Stimulated activated CD8-positive, alpha-beta memory T cell treated with anti-CD3 and anti-CD28 coated beads, Interleukin-4, amount 100 ng/mL, for 48 hours (primary cell): ENCODE data around the gene CFAP69.

Experiments used
- DNase-seq: peaks from one replicate; pipeline ENCODE4 v3.0.0-alpha.2; 2020

Gene CFAP69

DNA sequence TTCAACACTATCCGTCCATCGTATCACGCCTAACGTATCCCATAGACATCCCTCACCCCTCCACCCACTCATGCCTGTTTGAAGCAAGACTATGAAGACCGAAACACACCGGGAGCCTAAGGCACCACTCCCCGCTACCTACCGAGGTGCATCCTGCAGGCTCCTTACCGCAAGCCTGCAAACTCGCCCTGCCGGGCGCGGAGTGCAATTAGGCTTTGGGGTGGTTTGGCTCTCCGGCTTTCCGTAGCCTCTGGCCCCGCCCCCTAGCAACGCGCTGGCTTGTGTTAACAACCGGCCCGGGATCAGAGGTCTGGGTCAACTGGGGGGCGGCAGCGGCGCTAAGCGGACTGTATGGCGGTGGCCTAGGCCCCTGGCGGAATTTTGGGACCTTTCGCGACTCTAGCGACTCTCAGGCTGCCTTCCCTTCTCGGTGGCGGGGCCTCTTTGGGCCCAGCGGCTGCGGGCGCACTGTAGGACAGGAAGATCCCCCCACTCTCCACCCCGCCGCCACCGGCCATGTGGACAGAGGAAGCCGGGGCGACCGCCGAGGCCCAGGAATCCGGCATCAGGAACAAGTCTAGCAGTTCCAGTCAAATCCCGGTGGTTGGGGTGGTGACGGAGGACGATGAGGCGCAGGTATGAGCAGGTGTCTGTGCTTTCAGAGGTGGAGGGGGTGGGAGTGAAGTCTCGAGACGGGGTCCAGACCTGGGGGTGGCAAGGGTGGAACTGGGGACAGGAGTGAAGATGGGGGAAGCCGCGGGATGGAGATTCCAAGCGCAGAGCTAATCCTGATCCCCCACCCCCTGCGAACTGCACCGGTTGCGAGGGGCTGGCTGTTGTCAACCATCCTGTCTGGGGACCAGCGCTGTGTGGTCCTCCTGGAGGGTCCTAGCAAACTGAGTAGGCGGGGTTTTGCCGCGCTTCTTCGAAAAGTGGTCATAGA is at the start of gene CFAP69:
TSS of gene CFAP69 (plus strand) at position 266 of the 943 bp plus-strand sequence. CDS start at position 517, 251 bp downstream.
- peak; percentile 94 for DNase-seq

GRCh38 chr7:90201500-90202195 is 43.3 kb upstream of the CFAP69 start:
- no peak for DNase-seq

DNA sequence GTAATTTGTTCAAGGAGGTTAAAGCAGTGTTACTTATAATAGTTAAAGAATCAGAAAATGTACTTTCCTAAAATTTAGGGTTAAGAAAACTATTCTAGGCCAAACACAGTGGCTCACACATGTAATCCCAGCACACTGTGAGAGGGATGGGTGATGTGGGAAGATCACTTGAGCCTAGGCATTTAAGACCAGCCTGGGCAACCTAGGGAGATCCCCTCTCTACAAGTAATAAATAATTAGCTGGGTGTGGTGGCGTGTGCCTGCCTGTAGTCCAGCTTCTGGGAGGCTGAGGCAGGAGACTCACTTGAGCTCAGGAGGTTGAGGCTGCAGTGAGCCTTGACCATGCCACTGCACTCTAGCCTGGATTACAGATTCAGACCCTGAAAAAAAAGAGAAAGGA is 37.0 kb upstream of the CFAP69 start:
- no peak for DNase-seq

GRCh38 chr7:90209776-90210175 is 35.2 kb upstream of the CFAP69 start:
- DNase-seq: no peak

- no peak for DNase-seq
These were observed 34.5 kb upstream of the CFAP69 start for GRCh38 chr7:90210475-90210874.

DNA sequence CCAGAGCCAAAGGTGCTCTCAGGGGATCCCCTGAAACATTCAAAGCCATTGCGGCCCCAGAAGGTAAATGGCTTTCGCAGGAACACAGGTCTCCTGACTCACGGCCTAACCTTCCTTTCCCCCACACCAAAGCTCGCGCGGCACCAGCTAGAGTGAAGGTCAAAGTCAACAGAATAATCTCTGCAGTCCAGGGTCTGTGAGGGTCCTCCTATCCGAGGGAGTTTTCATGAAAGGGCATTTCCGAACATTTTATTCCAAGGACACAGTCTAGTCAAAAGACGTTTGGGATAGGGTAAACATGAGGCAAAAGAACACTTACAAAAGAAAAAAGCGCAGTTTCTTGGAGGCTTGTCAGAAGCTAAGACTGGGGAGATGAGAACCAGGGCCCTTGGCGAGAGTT is 34.0 kb upstream of the CFAP69 start:
- DNase-seq: no peak

GRCh38 chr7:90211391-90212148 is 33.4 kb upstream of the CFAP69 start, which contains the start of gene STEAP2:
TSS of gene STEAP2 (plus strand) at chr7:90211740. CDS start at chr7:90225083, 13,343 bp downstream.
- peak; percentile 54 for DNase-seq

- no peak for DNase-seq
These were observed 32.9 kb upstream of the CFAP69 start for GRCh38 chr7:90212149-90212495.

- no peak for DNase-seq
These were observed 31.5 kb upstream of the CFAP69 start for GRCh38 chr7:90213521-90213920.

DNA sequence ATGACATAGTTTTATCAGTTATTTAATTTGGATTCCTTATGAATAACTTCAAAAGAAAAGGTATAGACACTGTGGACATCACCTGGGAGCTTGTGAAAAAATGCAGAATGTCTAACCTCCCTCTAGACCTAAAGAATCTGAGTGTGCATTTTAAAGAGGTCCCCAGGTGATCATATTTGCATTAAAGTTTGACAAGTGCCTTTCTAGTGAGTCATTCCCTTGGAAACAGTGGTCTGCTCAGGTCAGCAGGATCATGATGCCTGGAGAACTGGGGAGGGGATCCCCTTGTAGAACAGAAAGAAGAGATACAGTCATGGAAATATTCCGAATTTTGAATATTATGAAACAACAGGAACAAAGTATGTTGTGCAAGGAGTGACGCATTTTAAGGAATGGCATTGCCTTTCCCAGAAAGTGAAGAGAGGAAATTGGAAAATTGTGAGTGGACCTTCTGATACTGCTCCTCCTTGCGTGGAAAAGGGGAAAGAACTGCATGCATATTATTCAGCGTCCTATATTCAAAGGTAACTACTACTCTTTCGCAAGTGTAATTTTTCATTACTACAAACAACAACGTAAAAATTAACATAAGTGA is 28.8 kb upstream of the CFAP69 start:
- no peak for DNase-seq

DNA sequence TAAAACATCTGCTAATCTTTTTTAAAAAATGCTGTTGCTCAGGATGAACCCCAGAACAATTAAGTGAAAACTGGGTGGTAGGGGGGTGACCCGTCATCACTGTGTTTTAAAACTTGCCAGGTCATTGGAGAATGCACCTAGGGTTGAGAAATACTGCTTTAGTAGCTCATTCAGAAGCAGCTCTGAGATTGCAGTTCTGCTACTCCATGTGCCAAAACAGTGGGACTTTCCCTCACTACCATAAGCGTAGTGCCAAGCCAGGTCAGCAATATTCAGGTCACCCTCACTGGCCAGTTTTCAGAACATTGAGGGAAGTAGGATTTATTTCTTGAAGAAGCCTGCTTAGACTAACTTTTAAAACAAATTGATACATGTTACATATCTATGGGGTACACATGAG is 28.2 kb upstream of the CFAP69 start:
- no peak for DNase-seq

- no peak for DNase-seq
These were observed 22.6 kb upstream of the CFAP69 start for GRCh38 chr7:90222390-90222789.

GRCh38 chr7:90222811-90223725 is 21.9 kb upstream of the CFAP69 start:
- no peak for DNase-seq

GRCh38 chr7:90224195-90224594 is 20.8 kb upstream of the CFAP69 start:
- DNase-seq: no peak

DNA sequence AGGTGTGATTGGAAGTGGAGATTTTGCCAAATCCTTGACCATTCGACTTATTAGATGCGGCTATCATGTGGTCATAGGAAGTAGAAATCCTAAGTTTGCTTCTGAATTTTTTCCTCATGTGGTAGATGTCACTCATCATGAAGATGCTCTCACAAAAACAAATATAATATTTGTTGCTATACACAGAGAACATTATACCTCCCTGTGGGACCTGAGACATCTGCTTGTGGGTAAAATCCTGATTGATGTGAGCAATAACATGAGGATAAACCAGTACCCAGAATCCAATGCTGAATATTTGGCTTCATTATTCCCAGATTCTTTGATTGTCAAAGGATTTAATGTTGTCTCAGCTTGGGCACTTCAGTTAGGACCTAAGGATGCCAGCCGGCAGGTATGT is 19.8 kb upstream of the CFAP69 start:
- DNase-seq: no peak

- DNase-seq: no peak
These were observed 19.4 kb upstream of the CFAP69 start for GRCh38 chr7:90225601-90226000.

- no peak for DNase-seq
These were observed 17.7 kb upstream of the CFAP69 start for GRCh38 chr7:90227259-90227658.

DNA sequence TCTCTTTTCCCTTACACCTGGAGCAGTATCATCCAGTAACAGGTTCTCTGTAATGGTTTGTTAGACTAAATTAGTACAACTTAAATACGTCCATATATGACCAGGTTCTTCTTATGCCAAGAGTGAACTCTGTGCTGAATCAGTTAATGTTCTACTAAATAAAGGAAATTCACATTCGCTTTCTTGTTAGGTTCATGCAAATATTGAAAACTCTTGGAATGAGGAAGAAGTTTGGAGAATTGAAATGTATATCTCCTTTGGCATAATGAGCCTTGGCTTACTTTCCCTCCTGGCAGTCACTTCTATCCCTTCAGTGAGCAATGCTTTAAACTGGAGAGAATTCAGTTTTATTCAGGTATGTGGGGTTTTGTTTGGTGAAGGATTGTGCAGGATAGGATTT is 15.3 kb upstream of the CFAP69 start:
- no peak for DNase-seq

- DNase-seq: no peak
These were observed 14.1 kb upstream of the CFAP69 start for GRCh38 chr7:90230834-90231233.

DNA sequence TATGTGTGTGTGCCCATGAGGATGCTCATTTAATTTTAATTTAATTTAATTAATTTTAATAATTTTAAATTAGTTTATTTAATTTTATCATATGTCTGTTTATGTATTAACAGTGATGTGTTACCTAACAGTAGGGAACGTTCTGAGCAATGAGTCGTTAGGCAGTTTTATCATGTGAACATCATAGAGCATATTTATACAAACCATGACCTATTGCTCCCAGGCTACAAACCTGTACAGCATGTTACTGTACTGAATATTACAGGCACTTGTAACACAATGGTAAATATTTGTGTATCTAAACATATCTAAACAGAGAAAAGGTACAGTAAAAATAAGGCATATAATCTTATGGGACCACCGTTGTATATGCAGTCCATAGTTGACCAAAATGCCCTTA is 13.7 kb upstream of the CFAP69 start:
- DNase-seq: no peak

GRCh38 chr7:90232430-90232829 is 12.5 kb upstream of the CFAP69 start:
- no peak for DNase-seq

DNA sequence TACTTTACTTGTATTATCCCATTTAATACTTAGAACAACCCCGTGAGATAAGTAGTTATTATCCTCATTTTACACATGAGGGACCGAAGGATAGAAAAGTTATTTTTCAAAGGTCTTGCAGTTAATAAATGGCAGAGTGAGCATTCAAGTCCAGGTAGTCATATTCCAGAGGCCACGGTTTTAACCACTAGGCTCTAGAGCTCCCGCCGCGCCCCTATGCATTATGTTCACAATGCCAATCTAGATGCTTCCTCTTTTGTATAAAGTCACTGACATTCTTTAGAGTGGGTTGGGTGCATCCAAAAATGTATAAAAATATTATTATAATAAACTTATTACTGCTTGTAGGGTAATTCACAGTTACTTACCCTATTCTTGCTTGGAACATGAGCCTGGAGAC is 11.4 kb upstream of the CFAP69 start:
- no peak for DNase-seq
